Measurements from ENCODE around the gene PTH2.
A peak's percentile ranks its signal among the peaks of the same experiment; 100 is the strongest.

The PTH2 gene

GRCh38 chr19:49398001-49398615 is 25.1 kb downstream of the PTH2 start:
- TF ChIP-seq ZNF274 (IDR thresholded peaks at IDR 0.05; ENCODE audit: low read depth, low read length) = no peak
- no peak overlapping the region for H3K4me3 ChIP-seq (ENCODE audit: low read length)

DNA sequence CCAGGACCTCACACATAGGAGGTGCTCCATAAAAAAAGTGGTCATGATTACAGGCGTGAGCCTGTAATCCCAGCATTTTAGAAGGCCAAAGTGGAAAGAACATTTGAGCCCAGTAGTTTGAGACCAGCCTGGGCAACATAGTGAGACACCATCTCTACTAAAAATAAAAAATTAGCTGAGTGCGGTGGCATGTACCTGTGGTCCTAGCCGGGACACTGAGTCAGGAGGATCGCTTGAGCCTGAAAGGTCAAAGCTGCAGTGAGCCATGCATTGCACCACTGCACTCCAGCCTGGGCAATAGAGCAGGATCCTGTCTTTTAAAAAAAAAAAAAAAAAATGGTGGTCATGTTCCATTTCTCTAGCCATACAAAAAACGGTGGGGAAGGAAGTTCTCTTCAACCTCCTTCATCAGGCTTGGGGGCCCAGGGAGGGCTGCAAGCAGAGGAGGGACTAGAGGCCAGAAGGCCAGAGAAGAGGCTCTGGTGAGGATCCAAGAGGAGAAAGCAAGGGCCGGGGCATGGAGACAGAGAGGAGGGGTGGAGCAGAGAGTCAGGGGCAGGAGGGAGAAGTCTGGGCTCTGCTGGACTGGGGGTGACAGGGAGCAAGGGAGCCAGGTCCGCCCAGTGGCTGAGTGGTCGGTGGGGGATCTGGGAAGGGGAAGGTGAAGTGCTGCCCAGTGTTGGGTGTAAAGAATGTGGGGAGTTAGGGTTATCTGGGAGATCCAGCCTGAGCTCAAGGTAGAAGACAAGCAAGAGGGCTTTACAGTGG is 26.3 kb downstream of the PTH2 start:
- H3K4me3 ChIP-seq (ENCODE audit: low read length) = no peak overlapping the region
- TF ChIP-seq ZNF274 (IDR thresholded peaks at IDR 0.05; ENCODE audit: low read depth, low read length) = no peak

GRCh38 chr19:49395581-49396407 is 27.4 kb downstream of the PTH2 start:
- no peak for TF ChIP-seq ZNF274 (IDR thresholded peaks at IDR 0.05; ENCODE audit: low read depth, low read length)
- no peak overlapping the region for H3K4me3 ChIP-seq (ENCODE audit: low read length)

- H3K4me3 ChIP-seq (ENCODE audit: low read length) = no peak overlapping the region
- TF ChIP-seq ZNF274 (IDR thresholded peaks at IDR 0.05; ENCODE audit: low read depth, low read length) = no peak
Measured at GRCh38 chr19:49393881-49394280, 29.4 kb downstream of the PTH2 start.

DNA sequence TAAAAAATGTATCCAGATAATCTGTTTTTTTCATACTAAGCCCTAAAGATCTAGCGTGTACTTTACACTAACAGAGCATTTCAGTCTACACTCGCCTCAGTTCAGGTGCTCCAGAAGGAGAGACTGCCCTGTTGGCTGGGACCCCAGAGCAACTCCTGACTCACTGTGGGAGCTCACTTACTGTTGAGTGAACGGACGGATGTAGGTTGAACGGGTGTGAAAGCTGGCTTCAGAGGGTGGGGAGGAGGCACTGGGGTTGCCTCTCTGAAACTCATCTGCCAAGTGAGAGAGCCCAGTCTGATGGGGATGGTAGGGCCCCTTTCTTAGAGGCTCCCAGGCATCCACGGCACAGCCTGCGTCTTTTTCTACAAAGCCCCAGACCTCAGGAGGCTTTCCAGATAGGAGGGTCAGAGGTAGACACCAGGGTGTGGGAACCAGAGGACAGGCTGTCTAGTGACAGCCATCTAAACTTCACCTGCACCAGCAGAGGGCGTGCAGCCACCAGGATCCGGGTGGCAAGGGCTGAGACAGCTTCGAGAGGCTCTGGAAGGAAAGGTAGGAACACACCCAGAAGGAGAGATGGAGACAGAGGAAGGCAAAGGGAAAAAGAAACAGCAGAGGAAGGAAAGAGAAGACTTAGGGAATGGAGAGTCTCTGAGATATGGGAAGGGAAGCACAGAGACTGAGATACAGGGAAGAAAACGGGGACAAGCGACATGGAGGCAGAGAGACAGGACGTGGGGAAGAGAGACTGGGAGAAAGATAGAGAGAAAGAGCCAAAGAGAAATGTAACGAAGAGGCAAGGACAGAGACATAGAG is 31.5 kb downstream of the PTH2 start:
- H3K4me3 ChIP-seq (ENCODE audit: low read length) = no peak overlapping the region
- no peak for TF ChIP-seq ZNF274 (IDR thresholded peaks at IDR 0.05; ENCODE audit: low read depth, low read length)

DNA sequence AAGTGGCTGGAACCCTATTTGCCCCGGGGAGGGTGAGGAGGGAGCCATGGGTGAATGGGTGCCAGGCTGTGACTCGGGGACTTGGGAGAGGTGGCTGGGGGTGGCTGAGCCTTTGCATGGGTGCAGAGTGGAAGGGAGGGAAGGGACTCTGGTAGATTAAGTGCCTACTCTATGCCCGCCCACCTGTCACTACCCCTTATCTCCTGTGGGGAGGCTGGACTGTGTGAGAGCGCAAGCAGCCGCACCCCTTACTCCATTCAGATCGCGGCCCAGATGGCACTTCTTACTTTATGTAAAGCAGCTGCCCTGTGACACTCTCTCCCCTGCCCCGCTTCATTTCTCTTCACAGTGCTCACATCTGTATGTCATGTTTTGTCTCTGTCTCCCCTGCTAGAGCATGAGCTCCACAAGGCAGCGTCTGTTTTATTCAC is 32.3 kb downstream of the PTH2 start:
- no peak for TF ChIP-seq ZNF274 (IDR thresholded peaks at IDR 0.05; ENCODE audit: low read depth, low read length)
- H3K4me3 ChIP-seq (ENCODE audit: low read length) = no peak overlapping the region

- no peak overlapping the region for H3K4me3 ChIP-seq (ENCODE audit: low read length)
- no peak for TF ChIP-seq ZNF274 (IDR thresholded peaks at IDR 0.05; ENCODE audit: low read depth, low read length)
Measured at GRCh38 chr19:49390131-49390928, 32.9 kb downstream of the PTH2 start.

DNA sequence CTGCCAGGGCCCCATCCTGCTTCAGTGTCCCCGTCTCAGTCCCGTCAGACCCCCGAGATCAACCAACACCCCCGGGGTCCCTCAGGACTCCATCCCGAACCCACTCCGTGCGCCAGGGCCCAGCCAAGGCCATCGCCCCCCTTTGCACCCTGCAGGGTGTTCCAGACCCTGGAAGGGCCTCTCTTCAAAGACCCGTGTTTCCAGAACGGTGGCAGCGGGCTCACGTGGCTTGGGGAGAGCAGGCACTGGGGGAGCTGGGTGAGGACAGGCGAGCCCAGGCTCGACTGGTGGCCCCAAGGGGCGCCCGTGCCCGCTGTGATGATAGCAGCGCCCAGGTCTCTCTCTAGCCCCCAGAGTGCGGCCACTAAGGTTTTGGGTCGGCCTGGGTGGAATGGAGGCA is 33.8 kb downstream of the PTH2 start:
- no peak overlapping the region for H3K4me3 ChIP-seq (ENCODE audit: low read length)
- TF ChIP-seq ZNF274 (IDR thresholded peaks at IDR 0.05; ENCODE audit: low read depth, low read length) = no peak

DNA sequence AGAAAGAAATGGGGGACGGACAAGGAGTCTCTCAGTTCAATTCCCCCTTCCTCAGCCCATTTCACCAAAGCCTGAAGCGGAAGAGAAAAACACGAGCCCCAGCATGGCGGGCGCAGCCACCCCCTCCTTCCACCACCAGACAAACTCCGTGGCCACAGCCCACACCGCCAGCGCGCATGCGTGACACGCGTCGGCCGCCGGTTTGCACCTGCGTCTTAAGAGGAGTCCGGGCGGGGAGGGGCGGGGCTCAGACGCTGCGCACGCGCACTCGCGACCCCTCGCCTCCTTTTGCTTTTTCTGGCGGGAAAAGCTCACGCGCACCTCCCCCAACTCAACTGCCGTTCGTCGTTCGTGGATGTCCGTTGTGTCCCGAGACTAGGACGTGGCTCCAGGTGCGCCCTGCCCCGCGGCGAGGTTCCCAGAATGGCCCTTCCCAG is 35.3 kb downstream of the PTH2 start, which contains the start of gene KASH5:
TSS of gene KASH5 (plus strand) at position 314 of the 437 bp plus-strand sequence. CDS start 2,635 bp downstream, outside the sequence.
- no peak for TF ChIP-seq ZNF274 (IDR thresholded peaks at IDR 0.05; ENCODE audit: low read depth, low read length)
- peak within 1 kb of the TSS; percentile 23; the same call in 1 of the 2 replicates for H3K4me3 ChIP-seq (ENCODE audit: low read length)

DNA sequence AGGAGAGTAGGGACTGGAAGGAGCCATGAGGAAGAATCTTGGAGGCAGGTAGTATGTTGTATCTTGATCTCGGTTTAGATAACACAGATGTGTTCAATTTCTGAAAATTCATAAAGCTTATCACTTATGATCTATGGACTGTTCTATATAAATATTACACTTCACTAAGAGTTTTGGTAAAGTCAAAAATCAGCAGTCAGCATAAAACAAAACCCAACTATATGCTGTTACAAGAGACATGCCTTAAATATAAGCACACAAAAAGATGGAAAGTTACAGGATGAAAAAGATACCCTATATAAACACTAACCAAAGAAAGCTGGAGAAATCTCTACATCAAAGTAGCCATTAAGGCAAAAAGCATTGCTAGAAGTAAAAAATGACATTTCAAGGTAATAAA is 39.6 kb downstream of the PTH2 start:
- TF ChIP-seq ZNF274 (IDR thresholded peaks at IDR 0.05; ENCODE audit: low read depth, low read length) = no peak
- no peak overlapping the region for H3K4me3 ChIP-seq (ENCODE audit: low read length)

- no peak for TF ChIP-seq ZNF274 (IDR thresholded peaks at IDR 0.05; ENCODE audit: low read depth, low read length)
- H3K4me3 ChIP-seq (ENCODE audit: low read length) = no peak overlapping the region
Measured at GRCh38 chr19:49382639-49383038, 40.6 kb downstream of the PTH2 start.

DNA sequence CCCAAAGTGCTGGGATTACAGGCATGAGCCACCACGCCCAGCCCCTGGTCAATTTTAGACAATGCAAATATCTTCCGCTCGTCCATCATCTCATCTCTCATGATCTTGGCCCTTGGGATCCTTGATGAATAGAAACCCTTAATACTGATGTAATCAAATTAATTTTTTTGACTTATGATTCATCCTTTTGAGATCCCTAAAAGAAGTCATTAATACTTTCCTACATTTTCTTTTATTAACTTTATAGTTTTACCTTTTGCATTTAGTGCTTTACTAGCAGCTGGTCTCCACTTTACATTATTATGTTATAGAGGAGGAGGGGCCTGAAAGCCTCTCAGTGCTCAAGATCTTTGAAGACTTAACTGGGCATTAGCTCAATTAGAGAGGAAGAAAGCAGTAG is 42.9 kb downstream of the PTH2 start:
- TF ChIP-seq ZNF274 (IDR thresholded peaks at IDR 0.05; ENCODE audit: low read depth, low read length) = no peak
- H3K4me3 ChIP-seq (ENCODE audit: low read length) = no peak overlapping the region

DNA sequence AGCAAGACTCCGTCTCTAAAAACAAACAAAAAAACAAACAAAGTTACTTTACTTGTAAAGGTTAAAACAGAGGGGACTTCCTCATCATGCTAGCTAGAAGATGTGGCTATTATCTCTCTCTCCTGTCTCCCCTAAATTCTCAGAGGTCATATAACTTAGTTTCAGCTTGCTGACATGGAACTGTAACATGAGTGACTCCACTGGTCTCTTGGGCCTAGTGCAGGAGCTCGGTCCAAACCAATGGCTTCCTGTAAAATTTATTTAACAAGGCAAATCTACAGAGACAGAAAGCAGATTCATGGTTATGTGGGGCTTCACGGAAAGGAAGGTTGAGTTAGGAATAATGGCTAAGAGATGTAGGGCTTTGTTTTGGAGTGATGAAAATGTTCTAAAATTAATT is 44.7 kb downstream of the PTH2 start:
- TF ChIP-seq ZNF274 (IDR thresholded peaks at IDR 0.05; ENCODE audit: low read depth, low read length) = no peak
- H3K4me3 ChIP-seq (ENCODE audit: low read length) = no peak overlapping the region
